Astrocyte of the spinal cord (primary cell): Measurements from ENCODE around the gene UTS2B.
A peak's percentile ranks its signal among the peaks of the same experiment; 100 is the strongest.

Experiments used
- DNase-seq: peaks from one replicate; pipeline ENCODE4 v3.0.0; 2011; ENCODE audit warnings: low read depth, low spot score
- H3K4me3 ChIP-seq: 2 replicates; pipeline ENCODE4 v1.5.1; 2011; ENCODE audit warnings: low read depth, mild to moderate bottlenecking, low read length, moderate library complexity
- CTCF ChIP-seq: IDR thresholded peaks from 2 replicates; pipeline ENCODE4 v1.5.1; 2012; ENCODE audit warnings: low read depth, mild to moderate bottlenecking, low read length, inconsistent platforms
- in situ Hi-C: cut with HindIII; loops from 2 replicates; pipeline ENCODE4 v1.10.0; 2017; ENCODE audit warnings: low sequenced_read_pairs

Gene UTS2B

GRCh38 chr3:191339316-191339917 lies 9.1 kb upstream of the UTS2B start:
- no peak overlapping the region for H3K4me3 ChIP-seq
- DNase-seq = no peak
- in situ Hi-C loops = no loop called here
- TF ChIP-seq CTCF = no peak

GRCh38 chr3:191338177-191338488 lies 7.8 kb upstream of the UTS2B start:
- no peak overlapping the region for H3K4me3 ChIP-seq
- in situ Hi-C loops = no loop called here
- no peak for DNase-seq
- no peak for TF ChIP-seq CTCF

- H3K4me3 ChIP-seq = no peak overlapping the region
- DNase-seq = no peak
- in situ Hi-C loops = no loop called here
- no peak for TF ChIP-seq CTCF
These were observed 6.5 kb upstream of the UTS2B start for GRCh38 chr3:191336833-191337232.

- TF ChIP-seq CTCF = no peak
- no peak overlapping the region for H3K4me3 ChIP-seq
- in situ Hi-C loops = no loop called here
- no peak for DNase-seq
These were observed 4.1 kb upstream of the UTS2B start for GRCh38 chr3:191334346-191334893.

GRCh38 chr3:191333298-191333880 lies 3.1 kb upstream of the UTS2B start:
- DNase-seq = no peak
- H3K4me3 ChIP-seq = no peak overlapping the region
- in situ Hi-C loops = no loop called here

GRCh38 chr3:191331388-191331787 lies 1.1 kb upstream of the UTS2B start:
- peak; percentile 59 for DNase-seq

More at GRCh38 chr3:191333298-191333880, 3.1 kb upstream of the UTS2B start:
- TF ChIP-seq CTCF = no peak

More at GRCh38 chr3:191331388-191331787, 1.1 kb upstream of the UTS2B start:
- H3K4me3 ChIP-seq = peak overlapping the region; percentile 88
- in situ Hi-C loops = no loop called here
- TF ChIP-seq CTCF = no peak
